Heart left ventricle (tissue), 16 donors: ENCODE results near the gene SLC30A5. TPM values are rescaled to one million over a fixed set of nuclear protein-coding genes. Genes with fewer than 3 reads are reported as not detected.
"Not testable (repeated sequence)": the region's sequence is repeated elsewhere in the genome, so short reads cannot be mapped to it uniquely, and the experiment has no call there.

Source experiments
- ATAC-seq, 4 donors: fragments of 200-7000 bp; cut with Tn5 transposase; one replicate each; pipeline ENCODE4 v1.9.1; 2020 to 2022; ENCODE audit warnings: moderate library complexity in 4 of 4, mild to moderate bottlenecking in 3 of 4, moderate number of reproducible peaks in 1 of 4
- DNase-seq, 5 donors: peaks; one replicate each; pipeline ENCODE4 v3.0.0-alpha.2; 2020
- H3K27ac ChIP-seq, 12 donors: fragments of 200-600 bp; sonication (generic) in 4 of 12; one replicate each; pipeline versions ENCODE4 v1.5.0 to v1.8.0; 2016 to 2022; ENCODE audit warnings: mild to moderate bottlenecking in 2 of 12
- H3K27me3 ChIP-seq, 9 donors: fragments of 200-600 bp; sonication (generic) in 2 of 9; one replicate each; pipeline versions ENCODE4 v1.5.1 to v1.8.0; 2016 to 2022; ENCODE audit warnings: mild to moderate bottlenecking in 3 of 9
- H3K36me3 ChIP-seq, 9 donors: fragments of 200-600 bp; sonication (generic) in 2 of 9; one replicate each; pipeline versions ENCODE4 v1.5.0 to v1.8.0; 2018 to 2022; ENCODE audit warnings: mild to moderate bottlenecking in 2 of 9
- H3K4me1 ChIP-seq, 12 donors: fragments of 200-600 bp; sonication (generic) in 4 of 12; one replicate each; pipeline versions ENCODE4 v1.5.0 to v1.8.0; 2016 to 2022; ENCODE audit warnings: mild to moderate bottlenecking in 3 of 12
- H3K4me3 ChIP-seq, 12 donors: fragments of 200-600 bp; sonication (generic) in 4 of 12; one replicate each; pipeline versions ENCODE4 v1.5.0 to v1.8.0; 2017 to 2022; ENCODE audit warnings: mild to moderate bottlenecking in 9 of 12, moderate library complexity in 4 of 12
- H3K9me3 ChIP-seq, 12 donors: fragments of 200-600 bp; sonication (generic) in 4 of 12; one replicate each; pipeline versions ENCODE4 v1.5.0 to v1.8.0; 2016 to 2022; ENCODE audit warnings: mild to moderate bottlenecking in 1 of 12
- CTCF ChIP-seq, 12 donors: fragments of 200-600 bp; sonication (generic) in 4 of 12; IDR thresholded peaks; one replicate each; pipeline versions ENCODE4 v1.5.0 to v1.8.0; 2018 to 2022; ENCODE audit warnings: antibody characterized with exemption in 12 of 12, mild to moderate bottlenecking in 5 of 12
- POLR2A ChIP-seq, 2 donors: fragments of 450-650 bp; IDR thresholded peaks; one replicate each; pipeline ENCODE4 v1.6.1; 2017; ENCODE audit warnings: antibody characterized with exemption in 2 of 2, mild to moderate bottlenecking in 2 of 2, moderate library complexity in 2 of 2
- WGBS, 4 donors: extraction: QIAGEN DNeasy Blood & Tissue Kit in 2 of 4; methylation state at CpG; one replicate each; pipeline versions ENCODE4 v1.1.5 to v1.1.7; 2013 to 2018; 5-methylcytosine and 5-hydroxymethylcytosine counted together
- intact Hi-C, 10 donors: fragments of 100-400 bp; cut with DNase I; formaldehyde crosslinking; loops; one replicate each; pipeline versions ENCODE4 v1.11.1 to v1.14.2; 2022
- polyA plus RNA-seq, 2 donors: library from polyadenylated mRNA; stranded (reverse); fragments of 200-250 nt; gene quantifications; one replicate each; pipeline ENCODE4 v1.2.3, GENCODE V29; 2013
- total RNA-seq, 9 donors: library from RNA; depleted of rRNA in 2 of 9; stranded (reverse); fragments of >200 nt in 2 of 9; fragmentation: NEBNext Ultra II Directional in 3 of 9; extraction: Animal tissue kit (Norgen Biotek cat#: 25700) in 3 of 9; gene quantifications; one replicate each; pipeline versions ENCODE4 v1.1.0 to v1.2.4, GENCODE V29; 2016 to 2023
- donor health status: ischemic (EF 13 %, LVEDD 7.1; RV severe dilation, severe dysfunction).
- donor health status: healthy with polysubstance abuse.
- donor health status: DM: no; HTN: yes; CAD: no.
- donor health status: DM: no; HTN: no; CAD: no.
- donor health status: ischemic (EF 25% LVEDD 6.9; RV normal size, moderate dysfunction).
- donor health status: ischemic (EF 25% LVEDD 5.7; RV mildly dilated, moderate dysfunction).
- donor health status: healthy.
- donor health status: DM: yes; HTN: yes; CAD: no.
- donor health status: ischemic (EF 35%, LVEDD 5.7; RV mildly dilated, moderate dysfunction).
- donor health status: nonischemic (EF 11% LVEDD 7.7; RV severe dilation, severe dysfunction).
- donor health status: DM: yes; HTN: yes; CAD: no.
- donor health status: PGD.
- donor health status: ischemic (EF 29% LVEDD 5.4; RV normal size, mild dysfunction).
- donor health status: nonischemic (EF 23%, LVEDD 6.1; RV moderate dilation, normal function).

SLC30A5 gene
- total and polyA plus RNA-seq, 11 donors, result 21.0 to 44.3 (median 29.0) TPM

- TF ChIP-seq POLR2A (IDR thresholded peaks at IDR 0.05), result no peak
- TF ChIP-seq CTCF (IDR thresholded peaks at IDR 0.05), result no peak
- H3K4me3 ChIP-seq, result no peak overlapping the region
- 65 to 92% (median 78%) methylated on average over 3 of the region's 3 CpGs for WGBS, 4 donors
Observed at GRCh38 chr5:69103521-69103920, 9.7 kb downstream of the SLC30A5 start.

GRCh38 chr5:69105996-69106906, 12.4 kb downstream of the SLC30A5 start:
- no peak overlapping the region for H3K27ac ChIP-seq

More at GRCh38 chr5:69103521-69103920, 9.7 kb downstream of the SLC30A5 start:
- Histone ChIP-seq H3K36me3 (peaks cover 0 to 99% (median 73%) of the 10 kb centered on the region in 9 donors), H3K27me3 (no peaks in the 10 kb centered on the region), H3K9me3 (no peaks in the 10 kb centered on the region), H3K4me1 (peaks cover 0 to 5% (median 0%) of the 10 kb centered on the region in 12 donors), H3K27ac (no peak overlapping the region)
- ATAC-seq (no peak), DNase-seq (no peak)
- intact Hi-C loops, result loop anchor here in 3 of 10 donors (10.0 kb wide), 3 partner anchors 61 to 251 kb away; partner anchors contain the start of genes CCDC125 (in 1 of the 3) and CCNB1 (in 1 of the 3)

GRCh38 chr5:69108367-69108766, 14.6 kb downstream of the SLC30A5 start:
- intact Hi-C loops, result loop anchor here in 3 of 10 donors (10.0 kb wide), 3 partner anchors 56 to 246 kb away; partner anchors contain the start of genes CCDC125 (in 1 of the 3) and CCNB1 (in 1 of the 3)
- H3K4me1 ChIP-seq, H3K4me3 ChIP-seq, DNase-seq, H3K27ac ChIP-seq, H3K27me3 ChIP-seq, ATAC-seq, H3K9me3 ChIP-seq: not testable (repeated sequence)
- 90 to 96% (median 93%) methylated on average over 7 of the region's 7 CpGs for WGBS, 4 donors
- H3K36me3 ChIP-seq, result peaks cover 0 to 100% (median 94%) of the 10 kb centered on the region in 9 donors

More at GRCh38 chr5:69105996-69106906, 12.4 kb downstream of the SLC30A5 start:
- no peaks in the 10 kb centered on the region for H3K27me3 ChIP-seq
- WGBS, 4 donors, result 83 to 88% (median 87%) methylated on average over 4 of the region's 4 CpGs
- no peaks in the 10 kb centered on the region for H3K4me1 ChIP-seq
- H3K9me3 ChIP-seq, result no peaks in the 10 kb centered on the region
- peaks cover 0 to 100% (median 85%) of the 10 kb centered on the region in 9 donors for H3K36me3 ChIP-seq
- intact Hi-C loops, result loop anchor here in 3 of 10 donors (10.0 kb wide), 3 partner anchors 59 to 249 kb away; partner anchors contain the start of genes CCDC125 (in 1 of the 3) and CCNB1 (in 1 of the 3)
- no peak overlapping the region for H3K4me3 ChIP-seq
- TF ChIP-seq CTCF (IDR thresholded peaks at IDR 0.05), result no peak
- TF ChIP-seq POLR2A (IDR thresholded peaks at IDR 0.05), result no peak
- DNase-seq (no peak), ATAC-seq (no peak)

GRCh38 chr5:69113851-69114250, 20.0 kb downstream of the SLC30A5 start:
- Histone ChIP-seq H3K36me3 (peaks cover 0 to 100% (median 93%) of the 10 kb centered on the region in 9 donors), H3K4me3 (no peak overlapping the region), H3K4me1 (no peaks in the 10 kb centered on the region), H3K27ac (no peak overlapping the region), H3K9me3 (no peaks in the 10 kb centered on the region), H3K27me3 (no peaks in the 10 kb centered on the region)
- DNase-seq (no peak), ATAC-seq (no peak)
- TF ChIP-seq POLR2A (IDR thresholded peaks at IDR 0.05) (no peak), CTCF (IDR thresholded peaks at IDR 0.05) (no peak)
- intact Hi-C loops, result loop anchor here in 1 of 10 donors (10.0 kb wide), 1 partner anchor 271 kb away; no protein-coding TSS in a partner anchor
- WGBS, 4 donors, result 86 to 97% (median 90%) methylated on average over 1 of the region's 1 CpG
